ENCODE results near the gene PPT1. TPM values are rescaled to one million over a fixed set of nuclear protein-coding genes. Genes with fewer than 3 reads are reported as not detected.

Gene PPT1
- total and polyA plus RNA-seq, 2 of the 13 experiments (the other 11 are each of a cell fraction or from before 2014, with no cell fraction given): 129 TPM

DNA sequence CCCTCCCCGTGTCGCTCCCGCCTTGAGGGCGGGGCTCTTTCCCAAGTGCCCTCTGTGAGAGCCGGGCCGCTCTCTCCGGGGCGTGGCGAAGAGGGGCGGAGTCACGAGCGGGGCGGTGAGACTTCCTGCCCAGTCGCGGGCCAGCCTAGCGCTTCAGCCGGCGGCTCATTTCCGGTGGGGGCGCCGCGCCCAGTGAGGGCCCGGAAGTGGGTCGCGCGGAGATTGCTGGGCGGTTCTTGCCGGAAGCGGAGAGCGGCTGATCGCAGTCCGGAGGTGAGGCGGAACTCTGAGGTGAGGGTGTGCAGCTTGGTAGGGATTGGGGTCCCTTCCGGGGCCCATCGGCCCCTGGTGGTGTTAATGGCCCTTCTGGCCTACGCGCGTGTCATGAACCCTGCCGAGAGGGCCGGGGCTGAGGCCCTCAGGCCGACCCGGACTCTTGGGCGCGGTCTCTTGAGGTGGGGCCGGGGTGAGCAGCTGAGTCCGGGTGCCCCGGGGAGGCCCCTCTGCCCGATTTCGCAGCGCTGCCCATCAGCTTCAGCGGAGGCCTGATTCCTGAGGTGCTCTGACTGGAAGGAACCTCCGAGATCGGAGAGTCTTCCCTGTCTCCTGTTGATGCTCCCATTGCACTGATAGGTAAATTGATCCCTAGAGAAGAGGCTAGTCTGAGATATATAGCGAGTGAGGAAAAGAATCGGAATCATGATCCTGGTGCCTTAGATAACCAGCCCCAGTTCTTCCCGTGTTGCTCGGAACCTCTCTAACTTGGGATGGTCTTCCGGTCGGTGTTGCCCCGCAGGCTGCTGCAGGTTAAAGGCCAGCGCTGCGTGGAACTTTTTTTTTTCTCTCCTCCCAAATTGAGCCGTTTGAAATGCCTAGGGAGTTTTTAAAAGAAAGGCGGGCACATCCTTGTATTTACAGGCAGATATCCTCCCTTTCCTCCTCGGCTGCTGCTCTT is 56.3 kb downstream of the PPT1 start, which contains the start of gene CAP1 (continued):
- TF ChIP-seq MAFF (IDR thresholded peaks at IDR 0.05; ENCODE audit: low read depth, low read length): no peak
- 0 out of 2 replicates have a peak, but pooled peaks have one; percentile 55 for TF ChIP-seq ZNF234 (CRISPR knock-in tag; conservative IDR thresholded peaks at IDR 0.05)
- no peak for TF ChIP-seq MED13 (CRISPR knock-in tag; IDR thresholded peaks at IDR 0.05)
- TF ChIP-seq PRMT3 (CRISPR knock-in tag; IDR thresholded peaks at IDR 0.05; ENCODE audit: borderline replicate concordance, low read depth): no peak
- TF ChIP-seq ZNF557 (CRISPR knock-in tag; IDR thresholded peaks at IDR 0.05): no peak
- no peak for TF ChIP-seq RBM39 (IDR thresholded peaks at IDR 0.05; ENCODE audit: low read depth, low read length, poor library complexity, severe bottlenecking)
- TF ChIP-seq CEBPZ (IDR thresholded peaks at IDR 0.05; ENCODE audit: low read length): no peak
- no peak for TF ChIP-seq PRPF4 (IDR thresholded peaks at IDR 0.05; ENCODE audit: low read depth, low read length, poor library complexity, severe bottlenecking)
- TF ChIP-seq KDM1A (CRISPR knock-in tag; IDR thresholded peaks at IDR 0.05): no peak; the same call in 1 of the 2 replicates
- TF ChIP-seq ZFP90 (CRISPR knock-in tag; IDR thresholded peaks at IDR 0.05; ENCODE audit: borderline replicate concordance): peak; percentile 19; the same call in 1 of the 2 replicates
- TF ChIP-seq YY1 (IDR thresholded peaks at IDR 0.05; ENCODE audit: insufficient read depth, insufficient replicate concordance, low read depth, low read length): peak; percentile 64
- no peak; the same call in 1 of the 2 replicates for TF ChIP-seq PITX1 (CRISPR knock-in tag; IDR thresholded peaks at IDR 0.05)
- TF ChIP-seq HMG20B (CRISPR knock-in tag; conservative IDR thresholded peaks at IDR 0.05): no peak
- TF ChIP-seq, protein P1, sequence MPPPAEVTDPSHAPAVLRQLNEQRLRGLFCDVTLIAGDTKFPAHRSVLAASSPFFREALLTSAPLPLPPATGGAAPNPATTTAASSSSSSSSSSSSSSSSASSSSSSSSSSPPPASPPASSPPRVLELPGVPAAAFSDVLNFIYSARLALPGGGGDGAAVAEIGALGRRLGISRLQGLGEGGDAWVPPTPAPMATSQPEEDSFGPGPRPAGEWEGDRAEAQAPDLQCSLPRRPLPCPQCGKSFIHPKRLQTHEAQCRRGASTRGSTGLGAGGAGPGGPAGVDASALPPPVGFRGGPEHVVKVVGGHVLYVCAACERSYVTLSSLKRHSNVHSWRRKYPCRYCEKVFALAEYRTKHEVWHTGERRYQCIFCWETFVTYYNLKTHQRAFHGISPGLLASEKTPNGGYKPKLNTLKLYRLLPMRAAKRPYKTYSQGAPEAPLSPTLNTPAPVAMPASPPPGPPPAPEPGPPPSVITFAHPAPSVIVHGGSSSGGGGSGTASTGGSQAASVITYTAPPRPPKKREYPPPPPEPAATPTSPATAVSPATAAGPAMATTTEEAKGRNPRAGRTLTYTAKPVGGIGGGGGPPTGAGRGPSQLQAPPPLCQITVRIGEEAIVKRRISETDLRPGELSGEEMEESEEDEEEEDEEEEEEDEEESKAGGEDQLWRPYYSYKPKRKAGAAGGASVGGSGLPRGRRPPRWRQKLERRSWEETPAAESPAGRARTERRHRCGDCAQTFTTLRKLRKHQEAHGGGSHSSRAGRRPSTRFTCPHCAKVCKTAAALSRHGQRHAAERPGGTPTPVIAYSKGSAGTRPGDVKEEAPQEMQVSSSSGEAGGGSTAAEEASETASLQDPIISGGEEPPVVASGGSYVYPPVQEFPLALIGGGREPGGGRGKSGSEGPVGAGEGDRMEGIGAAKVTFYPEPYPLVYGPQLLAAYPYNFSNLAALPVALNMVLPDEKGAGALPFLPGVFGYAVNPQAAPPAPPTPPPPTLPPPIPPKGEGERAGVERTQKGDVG (CRISPR knock-in tag; IDR thresholded peaks at IDR 0.05; ENCODE audit: borderline replicate concordance): 0 out of 2 replicates have a peak, but pooled peaks have one; percentile 29
- no peak for TF ChIP-seq ZXDC (CRISPR knock-in tag; IDR thresholded peaks at IDR 0.05)
- no peak for TF ChIP-seq ZNF775 (CRISPR knock-in tag; IDR thresholded peaks at IDR 0.05; ENCODE audit: borderline replicate concordance)
